DMS 273 (cell line): ENCODE results near the gene TEX19.
A peak's percentile ranks its signal among the peaks of the same experiment; 100 is the strongest.

ENCODE experiments used
- DNase-seq: peaks from one replicate; lab custom pipeline; 2025; ENCODE audit not compliant: unreplicated experiment; lab: John Stamatoyannopoulos, UW

Gene TEX19

GRCh38 chr17:82358465-82359350 lies at the start of gene TEX19:
TEX19 (plus strand) TSS chr17:82359247; CDS start chr17:82362151, 2,904 bp downstream.
- DNase-seq, result peak; percentile 70

DNA sequence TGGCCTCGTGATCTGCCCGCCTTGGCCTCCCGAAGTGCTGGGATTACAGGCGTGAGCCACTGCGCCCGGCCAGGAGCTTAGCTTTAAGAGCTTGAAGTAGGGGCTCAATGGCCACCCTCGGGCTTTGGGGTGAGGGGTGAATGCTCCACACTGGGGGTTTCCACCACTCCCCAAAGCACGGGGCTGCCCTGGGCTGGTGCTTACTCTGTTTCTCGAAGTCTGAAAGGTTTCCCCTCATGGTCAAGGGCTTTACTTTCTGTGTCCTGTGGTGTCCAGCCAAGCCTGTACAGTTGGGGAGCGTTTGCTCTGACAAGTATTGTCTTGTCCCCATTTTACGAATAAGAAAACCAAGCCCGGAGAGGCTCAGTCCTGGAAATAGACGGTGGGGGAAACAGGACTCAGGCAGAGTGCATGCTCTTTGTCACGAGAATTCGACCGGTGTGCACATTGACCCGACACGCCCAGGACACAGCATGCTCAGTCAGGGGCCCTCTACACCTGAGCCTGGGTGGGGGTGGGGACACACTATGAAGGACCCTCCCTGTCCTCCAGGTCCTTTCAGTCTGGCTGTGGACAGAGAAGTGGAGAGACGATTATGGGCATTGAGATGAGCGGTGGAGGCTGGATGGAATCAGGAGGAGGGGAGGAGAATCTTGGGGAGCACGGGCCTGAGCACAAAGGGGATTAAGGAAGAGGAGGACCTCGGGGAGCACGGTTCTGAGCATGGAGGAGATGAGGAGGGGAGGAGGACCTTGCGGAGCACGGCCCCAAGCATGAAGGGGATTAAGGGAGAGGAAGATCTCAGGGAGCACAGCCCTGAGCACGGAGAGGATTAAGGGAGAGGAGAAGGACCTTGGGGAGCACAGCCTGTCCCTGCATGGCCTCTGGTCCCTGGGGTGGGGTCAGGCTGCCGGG lies 49.1 kb upstream of the TEX19 start:
- no peak for DNase-seq

GRCh38 chr17:82310877-82311276 lies 48.2 kb upstream of the TEX19 start:
- no peak for DNase-seq

- no peak for DNase-seq
Observed at GRCh38 chr17:82311971-82312370, 47.1 kb upstream of the TEX19 start.

DNA sequence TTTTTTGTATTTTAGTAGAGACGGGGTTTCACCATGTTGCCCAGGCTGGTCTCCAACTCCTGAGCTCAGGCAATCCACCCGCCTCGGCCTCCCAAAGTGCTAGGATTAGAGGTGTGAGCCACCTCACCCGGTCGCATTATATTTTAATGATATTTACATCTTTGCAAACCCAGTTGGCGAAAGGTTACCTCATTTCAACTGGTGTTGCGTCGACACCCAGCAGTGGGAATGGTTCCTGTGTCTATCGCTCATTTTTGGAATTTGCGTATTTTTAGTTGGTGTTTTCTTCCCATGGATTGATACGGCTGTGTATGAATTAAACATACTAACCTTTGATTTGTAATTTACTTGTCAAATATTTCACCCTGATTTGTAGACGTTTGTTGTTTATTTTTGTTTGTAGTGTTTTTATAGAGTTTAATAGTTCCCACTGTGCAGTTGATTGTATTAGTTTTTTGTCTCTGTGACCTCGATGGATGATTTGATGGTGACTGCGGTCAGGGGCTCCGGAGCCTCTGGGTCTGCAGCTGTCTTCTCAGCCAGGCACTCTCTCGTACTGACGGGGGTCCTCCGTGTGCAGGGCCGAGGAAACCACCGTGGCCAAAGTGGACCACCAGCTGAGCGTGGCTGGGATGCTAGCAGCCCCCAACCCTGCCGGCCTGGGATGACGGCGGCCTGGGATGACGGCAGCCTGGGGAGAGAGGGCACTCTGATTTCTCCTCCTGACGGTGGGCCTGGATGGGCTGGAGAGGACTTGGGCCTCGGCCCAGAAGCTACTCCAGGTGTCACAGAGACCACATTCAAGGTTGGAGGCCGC lies 45.6 kb upstream of the TEX19 start:
- no peak for DNase-seq

DNA sequence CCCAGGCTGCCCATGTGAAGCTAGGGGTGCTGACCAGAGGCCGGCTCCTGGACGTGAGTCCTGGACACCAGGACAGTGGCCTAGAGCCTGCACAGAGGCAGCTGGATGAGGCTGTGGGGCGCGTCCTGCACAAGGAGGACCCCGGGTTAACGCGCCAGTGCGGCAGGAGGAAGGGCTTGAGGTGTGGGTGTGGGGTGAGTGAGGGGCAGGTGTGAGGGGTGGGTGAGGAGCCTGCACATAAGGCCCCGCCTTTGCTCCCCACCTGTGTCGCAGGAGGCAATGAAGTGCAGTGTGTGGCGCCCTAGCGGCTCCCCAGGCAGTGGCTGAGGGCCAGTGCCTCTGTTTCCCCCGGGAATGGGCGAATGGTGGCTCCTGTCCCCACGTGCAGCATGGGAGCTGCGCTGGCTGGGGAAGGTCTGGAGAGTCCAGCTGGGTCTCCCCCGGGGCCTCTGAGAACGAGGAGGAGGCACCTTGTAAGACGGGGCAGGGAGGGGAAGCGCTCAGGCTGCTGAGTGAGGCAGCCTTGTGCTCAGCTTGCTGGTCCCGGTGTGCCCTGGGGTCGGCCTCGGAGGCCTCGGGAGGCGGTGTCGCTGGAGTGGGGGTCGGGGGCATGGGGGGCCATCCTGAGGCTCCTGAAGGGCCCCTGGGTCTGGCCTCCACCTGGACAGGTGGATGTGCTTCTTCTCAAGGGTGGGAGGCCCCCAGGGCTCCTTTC lies 44.9 kb upstream of the TEX19 start:
- DNase-seq, result no peak

- DNase-seq, result no peak
Observed at GRCh38 chr17:82314727-82315605, 44.1 kb upstream of the TEX19 start.

- DNase-seq, result no peak
Observed at GRCh38 chr17:82315703-82316358, 43.2 kb upstream of the TEX19 start.

- no peak for DNase-seq
Observed at GRCh38 chr17:82316651-82317393, 42.2 kb upstream of the TEX19 start.

GRCh38 chr17:82317394-82318168 lies 41.5 kb upstream of the TEX19 start, which contains the start of gene CD7:
CD7 (minus strand) TSS chr17:82317608; CDS start chr17:82317495, 113 bp downstream.
- no peak for DNase-seq

DNA sequence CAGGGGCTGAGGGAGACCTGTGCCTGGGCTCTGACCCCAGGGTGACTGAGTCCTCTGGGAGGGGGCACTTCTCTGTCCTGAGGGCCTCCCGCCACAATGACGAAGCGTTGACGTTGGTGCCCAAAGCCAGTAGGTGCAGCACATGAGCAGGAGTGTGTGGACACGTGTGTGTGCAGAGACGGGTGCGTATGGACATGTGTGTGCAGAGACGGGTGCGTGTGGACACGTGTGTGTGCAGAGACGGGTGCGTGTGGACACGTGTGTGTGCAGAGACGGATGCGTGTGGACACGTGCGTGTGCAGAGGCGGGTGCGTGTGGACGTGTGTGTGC lies 40.9 kb upstream of the TEX19 start:
- no peak for DNase-seq

GRCh38 chr17:82318772-82319606 lies 40.1 kb upstream of the TEX19 start:
- DNase-seq, result no peak

GRCh38 chr17:82319619-82320062 lies 39.4 kb upstream of the TEX19 start:
- DNase-seq, result no peak

- no peak for DNase-seq
Observed at GRCh38 chr17:82320140-82320840, 38.8 kb upstream of the TEX19 start.

DNA sequence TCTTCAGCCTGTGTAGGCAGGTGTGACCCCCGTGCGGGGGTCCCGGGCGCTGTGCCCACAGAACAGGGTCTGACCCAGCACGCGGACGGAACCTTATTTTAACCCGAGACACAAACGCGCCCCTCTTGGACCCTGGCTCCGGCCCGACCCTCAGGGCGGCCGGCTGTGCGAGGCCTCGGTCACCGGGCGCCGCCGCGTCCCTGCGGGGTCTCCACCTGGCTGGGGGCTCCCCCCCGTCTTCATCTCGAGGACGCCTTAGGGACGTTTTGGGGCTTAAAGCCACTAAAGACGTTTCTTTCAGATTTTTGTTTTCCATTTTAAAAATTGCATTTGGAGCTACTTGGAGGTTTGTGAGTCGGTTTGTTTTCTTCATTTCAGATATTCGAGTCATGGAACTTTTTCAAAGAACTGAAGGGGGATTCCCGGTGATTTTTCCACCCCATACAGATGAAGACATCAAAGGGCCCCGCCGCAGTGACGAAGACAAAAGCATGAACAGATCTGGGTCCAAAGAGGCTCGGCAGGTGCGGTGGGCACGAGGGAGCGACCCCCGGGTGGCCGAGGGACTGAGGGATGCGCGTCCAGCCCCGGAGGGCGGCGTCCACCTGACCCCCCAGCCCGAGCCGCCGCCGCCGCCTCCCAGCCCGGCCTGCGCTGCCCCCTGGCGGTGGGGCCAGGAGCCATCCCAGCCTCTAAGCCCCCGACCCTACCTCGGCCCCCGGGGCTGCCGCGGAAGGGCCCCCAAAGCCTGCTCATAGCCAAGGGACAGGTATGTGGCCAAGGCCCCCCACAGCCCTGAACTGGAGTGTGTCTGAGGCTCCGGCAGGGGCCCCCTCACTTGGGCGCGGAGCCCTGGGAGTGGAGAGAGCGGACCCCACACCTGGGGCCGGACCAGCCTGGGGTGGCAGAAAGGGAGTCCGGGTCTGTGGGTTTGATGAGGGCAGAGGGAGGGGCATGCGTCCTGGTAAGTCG lies 37.8 kb upstream of the TEX19 start:
- peak; percentile 66 for DNase-seq
